KOPT-K1 (cell line): ENCODE results near the gene HOMEZ.
"Not testable (repeated sequence)": the region's sequence is repeated elsewhere in the genome, so short reads cannot be mapped to it uniquely, and the experiment has no call there.

Experiments used
- H3K27ac ChIP-seq: fragments of 200-600 bp; sonication (generic); 2 replicates; pipeline ENCODE4 v1.5.1; 2016; ENCODE audit warnings: antibody characterized with exemption, mild to moderate bottlenecking, low read depth, low read length; ENCODE audit not compliant: poor library complexity, severe bottlenecking
- H3K36me3 ChIP-seq: fragments of 200-600 bp; sonication (generic); 2 replicates; pipeline ENCODE4 v1.5.1; 2017; ENCODE audit warnings: antibody characterized with exemption, mild to moderate bottlenecking, low read length, moderate library complexity; ENCODE audit not compliant: insufficient read depth
- H3K9me3 ChIP-seq: fragments of 200-600 bp; sonication (generic); 2 replicates; pipeline ENCODE4 v1.5.1; 2017; ENCODE audit warnings: antibody characterized with exemption, low read length, mild to moderate bottlenecking; ENCODE audit not compliant: insufficient read depth, poor library complexity, severe bottlenecking

Gene HOMEZ

GRCh38 chr14:23224958-23225357 lies 61.0 kb downstream of the HOMEZ start:
- not testable (repeated sequence) for H3K9me3 ChIP-seq, H3K27ac ChIP-seq, H3K36me3 ChIP-seq
